Testis (tissue), 3 donors: ENCODE results near the gene F12. TPM values are rescaled to one million over a fixed set of nuclear protein-coding genes. Genes with fewer than 3 reads are reported as not detected.
"Not testable (repeated sequence)": the region's sequence is repeated elsewhere in the genome, so short reads cannot be mapped to it uniquely, and the experiment has no call there.

Experiments
- DNase-seq: peaks from one replicate; pipeline ENCODE4 v3.0.0-alpha.2; 2019
- H3K27ac ChIP-seq, 2 donors: fragments of 200-600 bp; sonication (generic); one replicate each; pipeline ENCODE4 v1.5.1; 2019
- H3K27me3 ChIP-seq: fragments of 200-600 bp; sonication (generic); one replicate; pipeline ENCODE4 v1.5.1; 2019
- H3K36me3 ChIP-seq: fragments of 200-600 bp; sonication (generic); one replicate; pipeline ENCODE4 v1.5.1; 2017; ENCODE audit warnings: low read depth; ENCODE audit errors: missing control alignments
- H3K4me1 ChIP-seq: fragments of 200-600 bp; sonication (generic); one replicate; pipeline ENCODE4 v1.5.1; 2019
- H3K4me3 ChIP-seq, 2 donors: fragments of 200-600 bp; sonication (generic); one replicate each; pipeline ENCODE4 v1.5.1; 2017 to 2019
- H3K9me3 ChIP-seq: fragments of 200-600 bp; sonication (generic); one replicate; pipeline ENCODE4 v1.5.1; 2017
- CTCF ChIP-seq, 3 experiments: fragments of 450-650 bp in 2 of 3; fragments of 200-600 bp in 1 of 3; sonication (generic) in 1 of 3; IDR thresholded peaks; one replicate each; pipeline ENCODE4 v1.5.1; 2016 to 2019; ENCODE audit warnings: antibody characterized with exemption in 3 of 3, mild to moderate bottlenecking in 2 of 3, moderate library complexity in 1 of 3
- POLR2A ChIP-seq: fragments of 450-650 bp; IDR thresholded peaks from one replicate; pipeline ENCODE4 v1.6.1; 2017; ENCODE audit warnings: antibody characterized with exemption, mild to moderate bottlenecking, moderate library complexity
- WGBS, 2 donors: methylation state at CpG; one replicate each; pipeline ENCODE4 v1.1.5; 2018; 5-methylcytosine and 5-hydroxymethylcytosine counted together
- intact Hi-C: fragments of 100-400 bp; cut with DNase I; formaldehyde crosslinking; loops from one replicate; pipeline ENCODE4 v1.15.1; 2023; ENCODE audit warnings: low total_unique reads
- polyA plus RNA-seq: library from polyadenylated mRNA; stranded (reverse); fragments of 350-450 nt; fragmentation: Illumina TruSeq; extraction: RNeasy Lipid Tissue Mini Kit (QIAGEN cat#74804); gene quantifications from one replicate; pipeline ENCODE4 v1.2.3, GENCODE V29; 2014; ENCODE audit warnings: low read depth, low replicate concordance; ENCODE audit not compliant: insufficient read depth
- total RNA-seq, 2 donors: library from RNA; depleted of rRNA; stranded (reverse); fragments of >200 nt; gene quantifications; one replicate each; pipeline ENCODE4 v1.2.3, GENCODE V29; 2016

The F12 gene
- total and polyA plus RNA-seq, 3 donors from 2014 or later = 4.9 to 5.8 (median 5.3) TPM

GRCh38 chr5:177361418-177362291 lies 47.7 kb downstream of the F12 start:
- H3K4me3 ChIP-seq = no peak overlapping the region
- no peak for DNase-seq
- H3K27me3 ChIP-seq = no peaks in the 10 kb centered on the region
- intact Hi-C loops = no loop called here
- H3K27ac ChIP-seq = no peak overlapping the region
- peaks cover 14% of the 10 kb centered on the region for H3K4me1 ChIP-seq
- TF ChIP-seq CTCF (IDR thresholded peaks at IDR 0.05) = no peak
- no peaks in the 10 kb centered on the region for H3K9me3 ChIP-seq
- WGBS, 2 donors = 78% methylated on average over 5 to 6 of the region's 6 CpGs
- no peaks in the 10 kb centered on the region for H3K36me3 ChIP-seq

- intact Hi-C loops, H3K4me1 ChIP-seq: not testable (repeated sequence)
- WGBS, 2 donors = 86 to 89% methylated on average over 7 of the region's 7 CpGs
These were observed 48.6 kb downstream of the F12 start for GRCh38 chr5:177360740-177361139.

GRCh38 chr5:177359860-177360259 lies 49.5 kb downstream of the F12 start:
- 76 to 83% methylated on average over 3 of the region's 3 CpGs for WGBS, 2 donors
- peaks cover 5% of the 10 kb centered on the region for H3K4me1 ChIP-seq
- H3K9me3 ChIP-seq = no peaks in the 10 kb centered on the region
- no peak overlapping the region for H3K4me3 ChIP-seq
- no peak overlapping the region for H3K27ac ChIP-seq
- no peaks in the 10 kb centered on the region for H3K36me3 ChIP-seq
- intact Hi-C loops = no loop called here
- no peak for TF ChIP-seq POLR2A
- TF ChIP-seq CTCF (IDR thresholded peaks at IDR 0.05) = no peak
- DNase-seq = no peak
- no peaks in the 10 kb centered on the region for H3K27me3 ChIP-seq

More at GRCh38 chr5:177360740-177361139, 48.6 kb downstream of the F12 start:
- not testable (repeated sequence) for H3K4me3 ChIP-seq, H3K27me3 ChIP-seq, DNase-seq, H3K27ac ChIP-seq, H3K36me3 ChIP-seq, H3K9me3 ChIP-seq

- no peak for TF ChIP-seq POLR2A
- no peak for TF ChIP-seq CTCF (IDR thresholded peaks at IDR 0.05)
- DNase-seq = no peak
- no peak overlapping the region for H3K27ac ChIP-seq
- intact Hi-C loops = no loop called here
- no peaks in the 10 kb centered on the region for H3K27me3 ChIP-seq
- no peaks in the 10 kb centered on the region for H3K36me3 ChIP-seq
- H3K9me3 ChIP-seq = no peaks in the 10 kb centered on the region
- H3K4me1 ChIP-seq = peaks cover 5% of the 10 kb centered on the region
- H3K4me3 ChIP-seq = no peak overlapping the region
- WGBS, 2 donors = 83 to 85% methylated on average over 6 of the region's 6 CpGs
These were observed 49.9 kb downstream of the F12 start for GRCh38 chr5:177359451-177359851.

- no peak overlapping the region for H3K4me3 ChIP-seq
- peaks cover 1% of the 10 kb centered on the region for H3K4me1 ChIP-seq
- H3K9me3 ChIP-seq = no peaks in the 10 kb centered on the region
- no peaks in the 10 kb centered on the region for H3K27me3 ChIP-seq
- TF ChIP-seq CTCF (IDR thresholded peaks at IDR 0.05) = no peak
- no peak for TF ChIP-seq POLR2A
- WGBS, 2 donors = 43 to 60% methylated on average over 1 to 5 of the region's 5 CpGs
- no peak for DNase-seq
- no peaks in the 10 kb centered on the region for H3K36me3 ChIP-seq
- H3K27ac ChIP-seq = no peak overlapping the region
- intact Hi-C loops = no loop called here
These were observed 51.0 kb downstream of the F12 start for GRCh38 chr5:177358370-177358819.
